ENCODE measurements around the gene SCP2.

Gene SCP2

DNA sequence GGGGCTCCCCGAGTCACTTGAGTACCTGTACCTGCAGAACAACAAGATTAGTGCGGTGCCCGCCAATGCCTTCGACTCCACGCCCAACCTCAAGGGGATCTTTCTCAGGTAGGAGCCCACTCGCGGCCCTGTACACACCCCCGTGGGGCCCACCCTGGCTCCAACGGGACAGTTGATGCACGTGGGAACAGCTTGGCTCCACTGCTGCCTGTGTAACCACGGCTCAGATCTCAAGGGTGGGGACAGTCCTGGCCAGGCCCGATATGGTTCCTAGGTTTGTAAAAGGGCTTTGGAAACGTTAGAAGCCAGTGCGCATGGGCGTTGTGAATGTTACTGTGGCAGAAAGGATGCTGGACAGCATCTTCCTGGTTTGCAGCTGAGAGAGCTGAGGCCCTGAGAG, 153.7 kb downstream of the SCP2 start:
- no peak for DNase-seq (ENCODE audit: low read depth in 2 of 2)

DNA sequence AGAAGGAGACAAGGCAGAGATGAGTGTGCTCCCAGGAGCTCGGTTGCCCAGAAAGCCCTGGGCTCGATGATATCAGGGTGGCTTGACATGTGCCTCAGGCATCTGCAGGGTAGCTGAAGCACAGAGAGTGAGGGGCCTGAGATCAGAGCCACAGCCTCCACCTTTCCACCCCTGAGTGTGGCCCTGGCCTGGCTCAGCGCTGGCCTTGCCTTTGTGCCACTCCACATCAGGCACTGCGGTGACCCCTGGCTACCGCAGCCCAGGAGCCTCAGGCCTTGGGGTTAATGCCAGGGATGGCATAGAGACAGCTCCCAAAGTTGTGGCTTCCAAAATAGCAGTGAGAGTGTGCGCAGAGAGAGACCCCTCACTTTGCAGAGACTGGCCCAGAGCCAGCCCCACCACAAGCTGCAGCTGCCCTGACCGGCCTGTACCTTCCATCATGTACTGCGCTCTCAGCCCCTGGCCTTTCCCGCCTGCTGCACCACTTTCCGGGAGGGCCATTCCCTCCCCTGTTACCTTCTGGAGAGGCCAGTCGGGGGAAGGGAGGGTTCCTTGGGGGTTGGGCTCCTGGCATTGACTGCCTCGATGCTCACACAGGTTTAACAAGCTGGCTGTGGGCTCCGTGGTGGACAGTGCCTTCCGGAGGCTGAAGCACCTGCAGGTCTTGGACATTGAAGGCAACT, 154.4 kb downstream of the SCP2 start:
- no peak for DNase-seq (ENCODE audit: low read depth in 2 of 2)

DNA sequence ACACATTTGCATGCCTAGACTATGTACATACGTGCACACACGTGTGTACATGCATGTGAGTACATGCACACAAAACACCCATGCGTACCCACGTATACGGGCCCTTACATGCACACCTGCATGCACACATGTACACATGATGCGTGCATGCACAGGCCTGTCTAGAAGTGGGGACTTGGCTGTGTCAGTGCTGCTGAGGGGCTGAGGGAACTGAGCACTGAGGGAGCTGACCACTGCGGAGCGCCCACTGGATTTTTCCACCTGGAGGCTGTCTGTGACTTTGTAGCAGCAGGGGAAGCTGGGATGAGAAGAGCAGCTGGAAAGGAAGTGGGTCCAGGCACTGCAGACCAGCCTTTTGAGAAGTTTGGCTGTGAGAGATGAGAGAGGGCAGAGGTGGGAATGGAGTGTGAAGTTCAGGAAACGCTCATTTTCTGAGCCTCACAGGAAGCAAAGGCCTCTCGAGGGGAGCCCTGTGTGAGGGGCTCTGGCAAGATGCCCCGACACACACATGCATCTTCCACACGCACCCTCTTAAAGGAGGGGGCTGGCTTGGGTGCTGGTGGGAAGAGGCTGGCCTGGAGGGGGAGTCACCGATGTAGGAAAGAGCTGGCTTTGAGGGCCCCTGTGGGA, 155.9 kb downstream of the SCP2 start:
- no peak for DNase-seq (ENCODE audit: low read depth in 2 of 2)

DNA sequence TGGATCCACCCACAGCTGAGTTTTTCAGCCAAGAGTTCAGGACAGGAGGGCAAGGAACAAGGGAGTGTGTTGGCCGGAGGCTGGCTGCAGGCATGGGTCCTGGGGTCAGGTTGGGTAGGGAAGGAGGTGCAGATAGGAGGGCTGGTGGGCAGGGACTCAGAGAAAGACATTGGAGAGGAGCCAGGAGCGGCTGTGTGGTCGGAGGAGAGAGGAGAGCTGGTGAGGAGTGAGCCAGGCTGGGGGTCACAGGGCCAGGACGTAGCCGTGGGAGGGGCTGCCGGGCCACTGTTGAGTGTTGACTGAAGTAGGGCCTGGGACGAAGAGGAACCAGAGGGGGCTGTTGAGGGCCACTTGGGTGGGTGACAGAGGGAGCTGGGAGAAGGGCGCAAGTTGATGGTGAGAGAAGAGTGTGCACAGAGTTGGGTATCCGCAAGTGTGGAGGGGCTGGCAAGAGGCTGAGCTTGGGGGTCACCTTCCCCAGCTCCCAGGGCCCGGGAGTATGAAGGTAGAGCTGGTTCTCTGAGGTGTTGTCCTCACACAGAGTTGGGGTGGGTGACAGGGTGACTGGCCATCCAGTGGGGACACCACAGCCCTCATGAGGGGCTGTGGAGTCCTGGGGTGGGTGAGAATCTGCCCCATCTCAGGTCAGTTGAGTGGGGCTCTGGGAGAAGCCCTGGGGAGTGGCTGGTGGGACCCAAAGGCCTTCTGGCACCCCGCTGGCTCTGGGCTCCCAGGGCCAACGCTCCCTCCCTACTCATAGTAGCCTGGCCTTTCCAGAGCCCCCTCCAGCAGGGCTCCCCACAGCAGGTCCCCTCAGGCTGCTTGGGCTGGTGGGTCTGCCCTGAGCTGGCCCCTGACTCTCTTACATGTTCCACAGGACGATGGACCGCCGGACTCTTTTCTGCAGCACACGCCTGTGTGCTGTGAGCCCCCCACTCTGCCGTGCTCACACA, 156.8 kb downstream of the SCP2 start:
- no peak for DNase-seq (ENCODE audit: low read depth in 2 of 2)

DNA sequence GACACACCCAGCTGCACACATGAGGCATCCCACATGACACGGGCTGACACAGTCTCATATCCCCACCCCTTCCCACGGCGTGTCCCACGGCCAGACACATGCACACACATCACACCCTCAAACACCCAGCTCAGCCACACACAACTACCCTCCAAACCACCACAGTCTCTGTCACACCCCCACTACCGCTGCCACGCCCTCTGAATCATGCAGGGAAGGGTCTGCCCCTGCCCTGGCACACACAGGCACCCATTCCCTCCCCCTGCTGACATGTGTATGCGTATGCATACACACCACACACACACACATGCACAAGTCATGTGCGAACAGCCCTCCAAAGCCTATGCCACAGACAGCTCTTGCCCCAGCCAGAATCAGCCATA, 157.5 kb downstream of the SCP2 start:
- no peak for DNase-seq (ENCODE audit: low read depth in 2 of 2)

DNA sequence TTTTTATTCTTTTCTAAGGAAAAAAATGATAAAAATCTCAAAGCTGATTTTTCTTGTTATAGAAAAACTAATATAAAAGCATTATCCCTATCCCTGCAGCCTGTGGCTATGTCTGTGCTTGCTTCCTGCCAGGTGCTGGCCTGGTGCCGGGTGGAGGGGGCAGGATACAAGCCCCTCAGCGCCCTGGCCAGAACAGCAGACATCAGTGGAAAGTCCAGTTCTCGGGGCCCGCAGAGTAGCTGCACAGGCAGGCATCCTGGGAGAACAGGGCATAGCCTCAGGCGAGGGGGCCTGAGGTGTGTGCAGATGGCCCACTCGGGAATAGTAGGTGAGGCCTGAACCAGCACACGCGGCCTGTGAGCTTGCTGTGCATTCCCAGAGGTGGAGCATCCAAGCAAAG, 158.3 kb downstream of the SCP2 start:
- DNase-seq (ENCODE audit: low read depth in 2 of 2) = no peak

DNA sequence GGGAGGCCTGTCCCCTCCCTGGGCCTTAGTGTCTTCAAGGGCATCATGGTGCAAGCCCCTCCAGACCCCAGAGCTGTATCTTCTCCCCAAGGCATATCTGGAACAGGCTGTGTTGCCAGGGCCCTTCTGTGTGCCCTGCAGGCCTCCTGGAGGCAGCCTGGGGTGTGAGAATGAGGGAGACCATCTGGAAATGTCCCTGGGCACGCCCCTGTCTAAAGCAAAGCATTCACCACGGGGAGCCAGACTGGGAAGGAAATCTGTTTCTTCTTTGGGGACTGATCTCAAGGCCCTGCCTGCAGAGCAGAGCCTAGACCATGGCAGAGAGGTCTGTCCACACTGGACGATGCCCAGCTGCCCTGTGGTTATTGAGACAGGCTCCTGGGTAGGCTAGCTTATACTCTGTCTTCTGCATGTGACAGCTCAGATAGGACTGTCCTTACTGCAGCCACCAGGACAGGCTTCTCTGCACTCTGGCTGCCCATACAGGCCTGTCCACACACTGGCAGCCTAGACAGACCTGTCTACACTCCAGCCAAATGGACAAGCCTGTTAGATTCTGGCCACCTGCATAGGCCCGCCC, 159.5 kb downstream of the SCP2 start:
- DNase-seq (ENCODE audit: low read depth in 2 of 2) = no peak

DNA sequence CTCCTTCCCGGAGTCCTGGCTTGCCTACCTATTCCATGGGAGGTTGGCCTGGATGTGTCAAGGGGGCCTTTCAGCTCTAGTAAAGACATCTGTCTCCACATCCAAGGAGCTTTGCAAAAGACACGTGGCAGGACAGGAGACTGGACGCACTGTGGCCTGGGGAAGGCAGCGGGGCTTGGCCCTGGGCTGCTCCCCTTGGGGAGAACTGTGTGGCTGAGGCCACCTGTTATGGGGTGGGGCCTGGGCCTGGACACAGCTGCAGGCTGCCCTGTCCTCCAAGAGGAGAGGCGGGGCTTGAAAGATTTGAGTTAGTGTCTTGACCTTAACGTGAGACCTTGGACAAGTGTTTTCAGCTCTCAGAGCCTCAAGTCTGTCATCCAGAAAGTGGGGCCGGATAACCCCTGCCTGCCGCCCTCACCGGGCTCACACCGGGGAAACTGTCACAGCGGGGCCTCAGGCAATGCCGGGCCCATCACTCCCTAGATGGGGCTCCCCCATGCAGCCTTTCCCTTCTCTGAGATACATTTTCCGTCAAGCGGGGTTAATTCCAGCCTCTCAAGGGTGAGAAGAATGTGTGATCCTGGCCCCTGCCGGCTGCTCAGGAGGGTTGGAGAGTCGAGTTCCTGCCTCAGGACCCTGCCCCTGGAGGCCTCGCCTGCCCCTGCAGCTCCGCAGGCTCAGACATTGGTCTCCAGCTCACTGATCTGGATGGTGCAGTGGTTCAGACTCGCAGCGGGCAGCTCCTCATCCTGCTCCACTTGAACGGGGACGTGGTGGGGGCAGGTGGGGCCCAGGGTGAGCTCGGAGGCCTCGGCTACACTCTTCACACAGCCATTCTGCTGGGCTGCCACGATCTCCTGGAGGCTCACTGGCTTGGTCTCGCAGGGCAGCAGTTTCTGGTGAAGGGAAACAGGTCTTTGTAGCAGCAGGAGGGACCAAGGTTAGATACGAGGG, 160.5 kb downstream of the SCP2 start:
- no peak for DNase-seq (ENCODE audit: low read depth in 2 of 2)

DNA sequence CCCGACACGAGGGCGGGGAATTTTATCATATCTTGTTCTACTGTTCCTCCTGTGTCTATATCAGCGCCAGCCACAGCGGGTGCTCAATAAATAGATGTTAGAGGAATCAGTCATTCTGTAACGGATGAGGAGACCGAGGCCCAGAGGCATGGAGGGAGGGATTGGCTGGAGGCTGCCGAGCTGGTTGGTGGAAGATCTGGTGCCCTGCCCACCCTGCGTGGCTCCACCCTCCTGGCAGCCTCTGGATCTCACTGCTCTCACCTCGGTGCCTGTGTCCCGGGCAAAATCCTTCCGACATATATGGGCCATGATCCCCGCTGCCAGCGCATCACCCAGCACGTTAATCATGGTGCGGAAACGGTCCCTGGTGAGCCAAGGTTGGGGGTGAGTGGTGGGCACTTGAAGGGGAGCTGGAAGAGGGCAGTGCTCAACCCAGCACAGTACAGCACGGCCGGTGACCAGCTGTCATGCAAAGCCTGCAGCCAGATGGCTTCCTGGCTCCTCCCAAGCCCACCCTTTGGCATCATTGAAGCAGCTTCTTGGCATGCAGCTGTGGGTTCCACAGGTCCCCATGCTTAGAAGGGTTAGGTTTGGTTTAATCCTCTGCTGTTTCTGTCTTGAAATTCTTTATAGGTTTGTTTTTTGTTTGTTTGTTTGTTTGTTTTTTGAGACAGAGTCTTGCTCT, 161.7 kb downstream of the SCP2 start:
- no peak for DNase-seq (ENCODE audit: low read depth in 2 of 2)

DNA sequence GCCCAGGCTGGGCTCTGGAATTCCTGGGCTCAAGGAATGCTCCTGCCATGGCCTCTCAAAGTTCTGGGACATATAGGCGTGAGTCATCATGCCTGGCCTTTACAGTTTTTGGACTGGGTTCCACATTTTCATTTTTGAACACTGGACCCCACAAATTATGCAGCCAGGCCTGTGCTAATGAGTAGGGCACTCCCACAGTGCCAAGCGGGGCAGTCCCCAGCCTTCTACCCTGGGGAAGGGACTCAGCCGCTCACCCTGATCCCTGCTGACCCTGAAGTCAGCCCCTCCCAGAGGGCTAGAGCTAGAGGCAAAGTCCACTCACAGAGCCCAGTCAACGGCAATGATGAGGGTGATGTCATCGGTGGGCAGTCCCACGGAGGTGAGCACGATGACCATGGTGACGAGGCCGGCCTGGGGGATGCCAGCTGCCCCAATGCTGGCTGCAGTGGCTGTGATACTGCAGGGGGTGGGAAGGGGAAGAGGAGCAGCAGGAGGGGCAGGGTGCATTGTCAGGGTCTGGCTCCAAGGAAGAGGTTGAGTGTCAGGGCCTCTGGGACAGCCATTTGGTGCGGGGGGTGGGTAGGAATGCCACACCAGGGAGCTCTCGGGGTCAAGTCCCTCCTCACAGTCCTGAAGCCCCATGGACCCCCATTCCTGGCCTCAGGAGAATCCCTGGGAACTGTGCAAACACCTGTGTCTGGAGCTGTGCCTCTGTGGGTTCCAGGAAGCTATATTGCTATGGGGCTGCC, 162.6 kb downstream of the SCP2 start:
- DNase-seq (ENCODE audit: low read depth in 2 of 2) = no peak

DNA sequence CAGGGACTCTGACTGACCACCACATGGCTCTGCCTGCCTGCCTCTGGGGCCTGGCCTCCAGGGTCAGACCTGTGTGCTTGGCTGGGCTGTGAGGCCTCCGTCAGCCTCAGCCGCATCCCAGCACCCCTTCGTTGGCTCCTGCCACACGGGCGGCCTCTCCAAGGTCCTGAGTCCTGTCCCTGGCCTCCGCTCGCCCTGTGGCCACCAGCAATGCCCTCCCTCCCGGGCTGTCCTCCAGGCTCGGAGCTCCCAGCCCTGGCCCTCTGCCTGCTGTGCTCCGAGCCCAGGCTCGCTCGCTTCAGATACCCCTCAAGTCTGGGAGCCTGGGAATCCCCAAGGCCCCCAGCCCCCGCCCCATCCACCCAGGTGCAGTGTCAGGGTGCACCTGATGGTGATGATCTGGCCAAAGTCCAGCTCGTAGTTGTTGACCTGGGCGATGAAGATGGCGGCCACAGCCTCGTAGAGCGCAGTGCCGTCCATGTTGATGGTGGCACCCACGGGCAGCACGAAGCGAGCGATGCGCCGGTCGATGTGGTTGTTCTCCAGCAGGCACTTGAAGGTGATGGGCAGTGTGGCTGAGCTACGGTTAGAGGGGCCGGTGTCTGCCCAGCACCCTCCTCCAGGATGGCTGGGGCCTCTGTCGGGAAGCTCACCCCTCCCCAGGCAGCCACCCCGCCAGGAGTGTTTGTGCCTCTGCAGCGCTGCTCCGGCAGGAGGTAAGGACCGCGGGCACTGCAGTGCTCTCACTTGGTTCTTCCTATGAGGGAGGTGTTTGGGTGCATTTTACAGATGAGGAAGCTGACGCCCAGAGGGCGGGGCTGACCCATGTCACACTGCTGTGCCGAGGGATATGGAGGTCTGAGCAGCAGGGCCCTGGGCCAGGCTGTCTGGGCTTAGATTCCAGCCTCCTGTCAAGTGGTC, 163.4 kb downstream of the SCP2 start:
- no peak for DNase-seq (ENCODE audit: low read depth in 2 of 2)

DNA sequence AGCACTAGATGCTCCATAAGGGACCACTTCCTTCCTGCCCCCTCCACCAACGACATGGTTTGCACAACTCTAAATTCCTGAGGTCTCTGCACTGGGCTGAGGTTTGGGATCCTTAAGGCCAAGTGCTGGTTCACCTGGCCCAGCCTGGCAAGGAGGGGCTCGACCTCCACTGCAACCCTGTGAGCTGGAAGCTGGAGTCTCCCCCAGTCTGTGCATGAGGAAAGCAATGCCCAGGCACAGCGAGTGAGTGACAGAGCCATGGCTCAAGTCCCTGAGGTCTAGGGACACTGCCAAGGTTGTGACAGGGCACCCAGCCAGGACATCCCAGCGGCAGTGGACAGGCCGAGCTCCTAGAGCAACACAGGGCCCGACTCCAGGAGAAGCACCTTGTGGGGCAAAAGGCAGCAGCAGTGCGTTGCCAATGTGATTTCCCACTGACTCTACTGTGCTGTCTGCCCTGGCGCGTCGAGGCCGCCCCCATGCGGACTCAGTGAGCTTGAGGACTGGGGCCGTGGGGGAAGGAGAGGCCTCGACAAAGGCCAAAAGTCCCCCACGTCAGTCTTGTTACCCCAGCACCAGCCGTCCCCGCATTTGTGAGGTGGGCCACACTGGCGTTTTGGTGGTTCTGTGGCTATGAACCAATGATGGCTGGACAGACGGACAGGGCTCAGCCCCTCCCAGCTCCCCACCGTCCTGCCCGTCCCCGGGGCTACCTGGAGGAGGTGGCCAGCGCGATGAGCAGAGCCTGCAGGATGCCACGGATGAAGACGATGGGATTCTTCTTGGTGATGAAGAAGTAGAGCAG, 165.0 kb downstream of the SCP2 start:
- DNase-seq (ENCODE audit: low read depth in 2 of 2) = no peak

DNA sequence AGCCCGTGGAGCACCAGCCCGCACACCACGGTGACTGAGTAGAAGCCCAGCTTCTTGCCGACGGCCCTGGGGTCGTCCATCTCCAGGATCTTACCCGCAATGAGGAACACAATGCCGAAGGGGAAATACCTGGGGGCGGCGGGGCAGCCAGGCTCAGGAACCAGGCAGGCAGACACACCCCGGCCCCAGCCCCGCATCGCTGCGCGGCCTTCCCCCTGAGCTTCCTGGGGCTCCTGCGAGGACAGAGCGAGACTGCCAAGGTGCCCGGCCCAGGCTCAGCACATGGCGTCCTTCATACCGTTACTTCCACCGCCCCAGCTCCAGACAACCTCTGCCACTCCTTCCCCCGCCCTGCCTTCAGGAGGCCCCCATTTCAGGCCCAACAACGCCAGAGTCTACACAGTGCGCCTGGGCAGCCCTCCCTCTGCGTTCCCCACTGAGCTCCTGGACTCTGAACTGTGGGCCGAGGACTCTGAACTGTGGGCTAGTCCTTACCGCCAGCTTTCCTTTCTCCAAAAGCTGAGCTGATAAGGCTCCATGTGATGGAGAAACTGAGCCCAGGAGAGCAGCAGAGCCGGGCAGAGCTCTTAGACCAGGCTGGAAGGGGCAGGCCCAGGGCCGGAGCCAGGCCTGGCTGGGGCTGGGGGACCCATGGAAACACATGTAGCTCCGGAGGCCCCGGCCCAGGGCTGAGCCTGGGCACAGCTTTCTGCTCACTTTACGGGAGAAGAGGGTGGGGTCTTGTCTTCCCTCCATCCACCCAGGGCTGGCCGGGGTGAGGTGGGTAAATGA, 165.8 kb downstream of the SCP2 start:
- DNase-seq (ENCODE audit: low read depth in 2 of 2) = no peak

DNA sequence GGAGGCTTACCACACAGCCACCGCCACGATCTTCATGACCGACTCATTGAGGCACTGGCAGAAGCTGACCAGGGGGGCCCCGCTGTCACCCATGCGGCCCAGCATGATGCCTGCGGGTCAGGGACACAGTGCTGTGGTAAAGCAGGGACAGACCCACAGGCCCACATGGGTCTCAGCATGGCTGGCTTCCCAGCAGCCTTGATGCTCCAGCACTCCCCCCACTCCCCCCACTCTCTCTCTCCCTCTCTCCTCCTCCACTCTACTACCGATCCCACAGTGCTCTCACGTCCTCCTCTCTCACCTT, 166.3 kb downstream of the SCP2 start:
- no peak for DNase-seq (ENCODE audit: low read depth in 2 of 2)

DNA sequence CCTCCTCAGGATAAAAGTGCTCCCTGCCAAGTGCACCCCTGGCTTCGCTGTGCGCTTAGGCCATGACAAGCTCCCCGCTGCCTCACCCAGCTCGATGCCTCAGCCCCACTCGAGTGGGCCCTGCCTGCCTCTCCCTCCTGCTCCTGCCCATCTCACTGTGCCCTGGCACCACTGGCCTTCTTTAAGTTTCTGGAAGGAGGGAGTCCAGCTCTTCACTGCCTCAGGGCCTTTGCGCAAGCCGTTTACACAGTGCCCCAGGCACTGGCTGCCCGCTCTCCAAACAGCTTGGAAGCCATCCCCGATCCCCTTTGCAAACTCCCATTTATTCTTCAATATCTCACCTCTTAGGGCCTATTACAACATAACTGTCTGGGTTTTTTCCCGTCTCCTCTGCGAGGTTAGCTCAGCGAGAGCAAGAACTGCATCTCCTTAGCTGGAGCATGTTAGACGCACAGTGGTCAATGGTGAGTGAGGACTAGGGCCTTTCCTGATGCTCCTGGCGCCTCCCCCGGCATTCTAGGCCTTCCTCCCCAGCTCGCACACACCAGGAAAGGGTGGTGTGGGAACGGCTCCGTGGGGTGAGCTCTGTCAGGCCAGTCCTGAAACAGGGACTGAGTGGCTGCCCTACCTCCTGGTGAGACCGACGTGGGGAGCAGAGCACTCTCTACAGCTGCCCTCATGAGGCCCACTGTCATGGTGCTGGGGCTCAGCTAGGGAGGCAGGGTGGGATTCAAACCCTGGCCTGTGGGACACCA, 166.9 kb downstream of the SCP2 start:
- DNase-seq (ENCODE audit: low read depth in 2 of 2) = no peak

DNA sequence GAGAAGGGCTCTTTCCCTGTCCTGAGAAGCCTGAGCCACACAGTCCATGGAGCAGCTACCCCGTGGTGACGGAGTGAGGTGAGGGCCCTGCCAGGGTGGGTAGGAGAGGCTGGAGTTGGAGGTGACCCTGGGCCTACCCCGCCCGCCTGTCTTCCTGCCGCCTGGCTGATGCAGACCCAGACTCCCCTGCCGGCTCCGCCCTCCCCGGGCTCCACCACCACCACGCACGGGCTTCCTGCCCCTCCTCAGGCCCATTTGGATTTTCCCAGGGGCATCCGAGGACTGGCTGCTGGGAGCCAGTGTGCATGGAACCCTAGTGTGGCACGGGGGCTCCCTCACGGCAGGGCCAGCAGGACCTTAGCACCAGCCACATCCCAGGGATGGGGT, 167.4 kb downstream of the SCP2 start:
- no peak for DNase-seq (ENCODE audit: low read depth in 2 of 2)

All from stimulated activated CD4-positive, alpha-beta T cell treated with anti-CD3 and anti-CD28 coated beads, Interleukin-15, amount 100 ng/mL, for 48 hours (primary cell).